ENCODE measurements around the gene TXNDC15.

- no peak for TF ChIP-seq CTCF (IDR thresholded peaks at IDR 0.05; ENCODE audit: low read depth, low read length, poor library complexity, severe bottlenecking)
- no peak for TF ChIP-seq EZH2phosphoT487 (IDR thresholded peaks at IDR 0.05; ENCODE audit: borderline replicate concordance, low read length)
Measured at GRCh38 chr5:134857401-134857800, 16.8 kb upstream of the TXNDC15 start.
